Measurements from ENCODE around the gene CDC123.

GRCh38 chr10:12193193-12193592 is 2.8 kb upstream of the CDC123 start:
- TF ChIP-seq CTCF (optimal IDR thresholded peaks at IDR 0.05 in 1 of 3, IDR thresholded peaks at IDR 0.05 in 1 of 3, conservative IDR thresholded peaks at IDR 0.05 in 1 of 3; ENCODE audit: extremely low read depth in 1 of 3, insufficient read depth in 2 of 3, low read length in 3 of 3) (no peak), EZH2 (IDR thresholded peaks at IDR 0.05; ENCODE audit: low read length) (no peak)

Data from keratinocyte (primary cell).